ENCODE measurements around the gene LTB4R2. TPM values are rescaled to one million over a fixed set of nuclear protein-coding genes. Genes with fewer than 3 reads are reported as not detected.

LTB4R2 gene
- total RNA-seq, 1 donor: 15.1 TPM

GRCh38 chr14:24297190-24297964 is 12.6 kb upstream of the LTB4R2 start:
- no peak for DNase-seq (ENCODE audit: low read depth in 2 of 3, low spot score in 2 of 3)

- DNase-seq (ENCODE audit: low read depth in 2 of 3, low spot score in 2 of 3): peak in 1 of 3 donors; percentile 28
Measured at GRCh38 chr14:24298892-24299254, 11.1 kb upstream of the LTB4R2 start.

GRCh38 chr14:24299255-24300191 is 10.4 kb upstream of the LTB4R2 start, which contains the start of the genes DHRS1 and NOP9:
Gene DHRS1 (minus strand): TSS chr14:24299780. CDS start chr14:24299106, 674 bp downstream.
Gene NOP9 (plus strand): TSS chr14:24299850. CDS start chr14:24299955, 105 bp downstream.
- peak; percentile 89 to 91 (median 90) for DNase-seq (ENCODE audit: low read depth in 2 of 3, low spot score in 2 of 3)

- DNase-seq (ENCODE audit: low read depth in 2 of 3, low spot score in 2 of 3): no peak
Measured at GRCh38 chr14:24300326-24300980, 9.5 kb upstream of the LTB4R2 start.

GRCh38 chr14:24304019-24304387 is 5.9 kb upstream of the LTB4R2 start:
- no peak for DNase-seq (ENCODE audit: low read depth in 2 of 3, low spot score in 2 of 3)

GRCh38 chr14:24307156-24307574 is 2.8 kb upstream of the LTB4R2 start:
- DNase-seq (ENCODE audit: low read depth in 2 of 3, low spot score in 2 of 3): no peak

GRCh38 chr14:24307575-24308341 is 2.2 kb upstream of the LTB4R2 start, which contains the start of gene CIDEB:
Gene CIDEB (minus strand): TSS chr14:24307977. CDS start chr14:24307858, 119 bp downstream.
- peak in 2 of 3 donors; percentile 57 to 74 for DNase-seq (ENCODE audit: low read depth in 2 of 3, low spot score in 2 of 3)

- no peak for DNase-seq (ENCODE audit: low read depth in 2 of 3, low spot score in 2 of 3)
Measured at GRCh38 chr14:24308342-24309124, 1.4 kb upstream of the LTB4R2 start.

GRCh38 chr14:24310265-24310645 is 315 bp downstream of the LTB4R2 start:
- no peak for DNase-seq (ENCODE audit: low read depth in 2 of 3, low spot score in 2 of 3)

- peak; percentile 64 to 84 (median 82) for DNase-seq (ENCODE audit: low read depth in 2 of 3, low spot score in 2 of 3)
Measured at GRCh38 chr14:24310646-24311604, 985 bp downstream of the LTB4R2 start, which contains the start of gene LTB4R. Gene LTB4R (plus strand): TSS chr14:24311502. CDS start chr14:24315652, 4,150 bp downstream.

GRCh38 chr14:24311837-24312615 is 2.1 kb downstream of the LTB4R2 start:
- peak in 1 of 3 donors; percentile 28 for DNase-seq (ENCODE audit: low read depth in 2 of 3, low spot score in 2 of 3)

GRCh38 chr14:24312736-24313507 is 3.0 kb downstream of the LTB4R2 start:
- DNase-seq (ENCODE audit: low read depth in 2 of 3, low spot score in 2 of 3): peak in 2 of 3 donors; percentile 76 to 81

- peak in 2 of 3 donors; percentile 64 to 88 for DNase-seq (ENCODE audit: low read depth in 2 of 3, low spot score in 2 of 3)
Measured at GRCh38 chr14:24313913-24314312, 4.0 kb downstream of the LTB4R2 start.

GRCh38 chr14:24314377-24315193 is 4.6 kb downstream of the LTB4R2 start:
- no peak for DNase-seq (ENCODE audit: low read depth in 2 of 3, low spot score in 2 of 3)

GRCh38 chr14:24315243-24315806 is 5.4 kb downstream of the LTB4R2 start:
- DNase-seq (ENCODE audit: low read depth in 2 of 3, low spot score in 2 of 3): no peak
